HCEC 1CT (cell line): Measurements from ENCODE around the gene CLDN10.

Experiments
- DNase-seq: peaks from one replicate; pipeline ENCODE4 v3.0.0-alpha.2; 2017

The CLDN10 gene

DNA sequence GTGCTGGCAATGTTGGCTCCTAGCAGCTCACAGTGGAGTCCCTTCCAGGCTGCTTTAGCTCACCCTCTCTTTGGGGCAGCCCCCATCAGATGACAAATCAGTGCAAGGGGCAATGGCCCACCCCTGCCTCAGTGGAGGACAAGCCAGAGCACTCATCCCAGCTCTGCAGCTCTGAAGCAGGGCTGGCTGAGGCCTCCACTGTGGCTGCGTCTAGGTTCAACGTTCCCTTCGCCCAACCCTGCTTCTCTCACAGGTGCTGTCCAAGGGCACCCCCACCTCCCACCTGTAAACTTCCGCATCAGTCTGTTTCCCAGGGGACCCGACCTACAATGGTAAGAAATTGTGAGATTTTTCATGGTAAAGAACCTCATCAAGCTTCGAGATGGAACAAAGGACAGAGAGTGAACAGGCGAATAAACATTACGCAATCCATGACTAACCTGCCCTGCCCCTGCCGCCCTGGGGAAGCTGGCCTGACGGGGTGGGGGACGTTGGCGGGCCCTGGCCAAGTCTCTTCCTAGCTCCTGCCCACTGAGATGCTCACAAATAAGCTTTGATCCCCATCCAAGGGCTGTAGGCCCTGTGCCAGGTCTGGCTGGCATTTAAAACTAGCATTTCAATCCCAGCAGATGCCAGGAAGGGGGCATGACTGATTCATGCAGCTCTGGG lies 51.5 kb downstream of the CLDN10 start:
- peak; percentile 16 for DNase-seq

DNA sequence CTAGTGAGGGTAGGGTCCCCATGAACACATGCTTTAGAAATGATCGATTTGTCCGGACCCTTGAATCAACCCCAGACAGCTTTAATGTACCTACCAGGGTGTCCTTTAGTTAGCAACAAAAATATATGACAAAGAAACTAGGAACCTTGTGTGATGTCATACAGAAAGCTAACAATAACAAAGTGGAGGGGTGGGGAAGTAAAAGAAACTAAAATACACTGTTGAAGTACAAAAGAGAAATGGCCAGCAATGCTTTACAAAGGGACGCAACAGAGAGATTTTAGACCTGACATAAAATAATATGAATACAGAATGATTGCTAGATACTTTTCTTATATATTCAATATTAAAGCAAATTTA lies 52.0 kb downstream of the CLDN10 start:
- DNase-seq, result no peak

DNA sequence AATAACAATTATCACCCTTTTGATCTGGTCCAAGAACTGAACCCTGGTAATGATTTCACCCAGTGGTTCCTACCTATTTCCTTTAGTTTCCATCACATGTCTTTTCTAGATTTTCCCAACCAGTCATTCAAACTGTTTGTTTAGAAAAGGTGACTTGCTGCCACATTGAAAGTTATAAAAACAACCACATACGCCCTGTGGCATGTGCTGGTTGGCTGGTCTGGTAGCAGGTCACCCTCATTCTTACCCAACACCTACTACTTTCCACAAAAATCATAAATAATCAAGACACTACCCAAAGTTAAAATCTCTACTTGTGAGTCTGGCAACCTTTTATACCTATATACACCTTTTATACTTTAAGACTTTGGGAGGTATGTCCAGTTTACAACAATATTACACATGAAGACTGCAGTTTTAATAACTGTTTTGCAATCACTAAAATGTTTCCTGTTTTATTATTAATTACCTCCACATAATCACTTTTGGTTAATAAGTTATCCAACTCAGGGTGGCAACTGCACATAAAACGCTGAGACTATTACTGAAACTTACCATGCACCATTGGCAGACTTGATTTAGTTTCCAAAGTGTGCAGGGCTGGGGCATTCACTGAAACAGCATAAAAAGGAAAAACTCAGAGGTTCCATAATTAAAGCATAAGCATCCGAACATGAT lies 53.1 kb downstream of the CLDN10 start:
- DNase-seq, result no peak

DNA sequence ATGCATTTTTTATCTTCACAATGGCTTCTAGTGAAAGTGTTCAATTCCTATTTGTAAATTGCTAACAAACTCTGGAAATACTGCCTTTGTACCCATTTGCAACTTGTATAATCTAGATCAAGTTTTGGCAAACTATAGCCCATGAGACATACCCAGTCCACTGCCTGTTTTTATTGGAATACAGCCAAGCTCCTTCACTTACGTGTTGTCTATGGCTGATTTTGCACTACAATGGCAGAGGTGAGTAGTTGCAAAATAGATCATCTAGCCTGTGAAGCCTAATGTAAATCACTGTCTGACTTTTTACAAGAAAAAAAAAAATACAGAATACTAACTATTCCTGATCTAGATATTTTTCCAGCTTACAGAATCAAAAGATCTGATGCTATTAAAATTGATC lies 54.8 kb downstream of the CLDN10 start:
- peak; percentile 52 for DNase-seq

DNA sequence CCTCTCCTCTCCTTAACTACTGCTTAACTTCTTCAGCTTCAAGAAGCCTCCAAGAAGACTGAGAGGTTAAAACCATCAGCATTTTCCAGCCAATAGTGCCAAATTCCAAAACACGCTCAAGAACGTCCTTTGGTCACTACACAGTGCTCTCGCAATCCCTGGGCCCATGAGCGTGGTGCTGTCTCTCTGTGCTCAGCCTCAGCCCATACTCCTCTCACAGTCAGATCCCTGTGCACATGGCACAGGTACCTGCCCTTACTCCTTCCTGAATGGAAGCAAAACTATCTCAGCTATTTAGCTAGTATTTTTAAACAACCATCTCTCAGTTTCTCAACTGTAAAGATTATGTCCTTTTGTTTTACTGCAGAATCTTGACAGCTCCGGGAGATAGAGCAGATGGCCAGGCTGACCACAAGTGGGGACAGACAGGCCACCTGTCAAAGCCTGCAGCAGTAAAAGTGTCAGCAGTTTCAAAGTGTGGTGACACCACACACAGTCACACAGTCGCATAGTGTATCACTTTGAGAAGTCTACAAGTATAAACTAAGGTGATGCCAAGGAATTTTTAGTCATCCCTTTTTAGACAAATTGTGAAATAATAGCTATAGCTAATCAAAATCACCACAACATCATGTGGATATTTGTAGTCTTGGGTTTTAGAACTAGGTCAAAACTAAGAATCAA lies 56.3 kb downstream of the CLDN10 start:
- DNase-seq, result peak; percentile 5

DNA sequence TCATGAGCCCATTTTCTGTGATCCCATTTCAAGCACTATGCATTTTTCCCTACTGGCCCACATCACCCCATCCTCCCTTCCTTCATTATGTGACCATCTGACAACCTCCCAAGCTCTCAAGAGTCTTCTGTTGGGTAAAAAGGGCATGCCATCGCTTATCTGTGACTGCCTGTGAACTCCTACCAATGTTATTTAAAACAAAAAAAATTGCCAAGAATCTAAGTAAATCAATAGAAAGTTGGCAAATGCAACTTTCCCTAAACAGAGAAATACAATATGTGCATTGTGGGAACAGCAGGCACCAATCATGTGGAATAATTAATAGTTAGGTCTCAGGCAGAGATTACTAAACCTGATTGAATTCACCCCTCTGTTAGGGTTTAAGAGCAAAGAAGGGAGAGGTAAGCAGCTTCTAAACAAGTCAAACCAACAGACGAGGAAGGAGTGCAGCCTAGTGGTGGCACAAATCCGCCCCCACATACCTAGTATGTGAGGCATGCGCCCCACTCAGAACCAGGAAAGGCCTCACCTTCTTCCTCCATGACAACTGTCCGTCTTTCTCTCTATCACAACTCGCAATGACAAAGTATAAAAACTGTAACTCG lies 62.2 kb downstream of the CLDN10 start:
- no peak for DNase-seq

DNA sequence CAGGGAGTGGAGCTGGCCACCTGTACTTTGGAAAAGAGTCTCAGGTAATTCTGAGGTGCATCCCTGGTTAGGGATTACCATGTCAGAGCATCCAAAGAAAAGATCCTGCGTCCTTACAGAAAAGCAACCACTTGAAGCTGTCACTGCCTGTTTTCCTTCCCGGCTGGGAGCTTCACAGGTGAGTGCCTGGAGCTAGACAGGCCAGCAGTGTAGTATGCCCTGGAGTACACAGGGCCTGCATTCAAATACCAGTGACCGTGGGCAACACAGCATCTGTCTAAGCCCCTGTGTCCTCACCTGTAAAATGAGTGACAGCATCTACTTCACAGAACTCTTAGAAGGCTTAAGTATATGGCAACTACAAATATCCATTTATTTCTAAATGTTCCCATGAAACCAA lies 63.0 kb downstream of the CLDN10 start:
- no peak for DNase-seq

DNA sequence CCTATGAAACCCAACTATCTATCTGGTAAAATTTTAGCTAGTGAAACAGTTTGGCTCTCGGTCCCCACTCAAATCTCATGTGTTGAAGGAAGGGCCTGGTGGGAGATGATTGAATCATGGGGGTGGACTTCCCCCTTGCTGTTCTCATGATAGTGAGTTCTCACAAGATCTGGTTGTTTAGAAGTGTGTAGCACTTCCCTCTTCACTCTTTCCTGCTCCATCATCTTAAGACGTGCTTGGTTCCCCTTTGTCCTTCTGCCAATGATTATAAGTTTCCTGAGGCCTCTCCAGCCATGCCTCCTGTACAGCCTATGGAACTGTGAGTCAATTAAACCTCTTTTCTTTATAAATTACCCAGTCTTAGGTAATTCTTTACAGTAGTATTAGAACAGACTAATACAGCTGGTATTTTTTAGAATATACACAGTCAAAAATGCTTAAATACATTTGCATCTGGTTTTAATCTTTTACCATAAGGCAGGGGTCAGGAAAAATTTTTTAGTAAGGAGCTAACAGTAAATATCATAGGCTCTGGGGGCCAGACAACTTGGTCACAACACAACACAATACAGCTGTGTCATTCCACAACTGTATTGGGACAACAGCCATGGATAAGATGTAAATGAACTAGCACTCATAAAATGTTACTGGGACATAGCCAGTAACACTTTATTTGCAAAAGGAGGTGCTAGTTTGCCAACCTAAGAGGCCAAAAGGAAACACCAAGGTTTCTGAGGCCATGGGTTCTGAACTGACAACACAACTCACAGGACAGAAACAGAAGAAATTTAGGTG lies 67.7 kb downstream of the CLDN10 start:
- no peak for DNase-seq

DNA sequence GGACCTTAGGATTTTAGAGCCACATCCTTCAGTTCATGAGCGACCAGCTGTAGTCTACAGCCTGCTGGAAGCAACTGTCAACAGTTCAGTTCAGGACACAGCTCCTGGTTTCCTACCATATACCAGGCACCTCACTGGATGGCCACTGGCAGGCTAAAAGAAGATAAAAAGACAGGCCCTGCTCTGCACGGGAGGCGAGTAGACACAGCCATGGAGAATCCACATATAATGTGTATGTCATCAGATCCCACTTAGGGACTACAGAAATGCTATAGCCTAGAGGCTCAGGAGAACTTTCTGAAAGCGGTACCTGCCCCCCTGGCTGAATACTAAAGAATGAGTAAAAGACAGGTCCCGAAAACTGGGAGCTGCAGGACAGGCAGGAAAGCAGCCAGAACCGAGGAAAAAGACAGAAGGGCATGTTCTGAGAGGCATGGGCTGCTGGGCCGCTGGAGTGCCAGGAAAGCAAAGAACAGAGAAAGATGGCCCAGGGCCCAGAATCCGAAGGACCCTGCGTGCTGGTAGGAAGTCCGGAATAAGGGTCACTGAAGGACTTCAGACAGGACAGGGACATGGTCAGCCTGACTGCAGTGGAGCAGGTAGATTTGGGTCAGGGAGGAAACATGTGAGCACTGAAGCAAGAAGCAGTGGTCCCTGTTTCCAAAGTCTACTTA lies 68.4 kb downstream of the CLDN10 start:
- no peak for DNase-seq

DNA sequence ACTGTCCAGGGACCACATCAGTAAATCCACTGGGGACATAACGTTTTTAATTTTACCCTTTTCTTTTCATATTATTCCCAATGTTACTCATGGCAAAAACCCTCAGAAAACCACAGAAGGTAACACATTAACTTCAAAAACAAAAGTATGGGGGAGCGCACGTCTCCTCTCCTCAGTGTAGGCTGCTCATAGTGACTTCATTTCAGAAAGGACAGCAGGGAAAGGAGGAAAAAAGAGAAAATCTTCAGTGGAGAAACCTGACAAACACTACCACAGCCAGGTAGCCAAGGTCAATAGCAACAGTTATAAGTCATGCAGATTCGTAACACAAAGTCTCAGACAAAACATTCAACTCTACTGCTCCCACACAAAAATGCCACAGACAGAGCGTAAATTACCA lies 70.6 kb downstream of the CLDN10 start:
- no peak for DNase-seq

DNA sequence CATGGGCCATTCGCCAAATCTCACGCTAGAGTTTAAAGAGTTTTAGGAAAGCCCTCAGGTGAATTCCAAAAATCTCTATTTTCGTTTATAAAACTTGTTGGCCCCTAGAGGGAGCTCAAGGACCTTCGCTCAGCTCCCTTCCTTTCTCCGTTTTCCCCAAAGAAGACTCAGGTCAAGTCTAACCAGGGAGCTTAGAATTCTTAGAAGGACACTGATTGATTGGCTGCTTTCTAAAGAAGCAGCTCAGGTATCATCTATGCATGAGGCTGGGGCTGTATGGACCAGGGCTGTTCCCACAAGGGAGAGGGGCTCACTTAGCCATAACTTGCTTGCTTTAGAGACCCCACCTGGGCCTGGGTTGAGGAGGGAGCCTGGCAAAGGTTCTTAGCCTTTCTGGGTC lies 71.5 kb downstream of the CLDN10 start:
- DNase-seq, result peak; percentile 57

DNA sequence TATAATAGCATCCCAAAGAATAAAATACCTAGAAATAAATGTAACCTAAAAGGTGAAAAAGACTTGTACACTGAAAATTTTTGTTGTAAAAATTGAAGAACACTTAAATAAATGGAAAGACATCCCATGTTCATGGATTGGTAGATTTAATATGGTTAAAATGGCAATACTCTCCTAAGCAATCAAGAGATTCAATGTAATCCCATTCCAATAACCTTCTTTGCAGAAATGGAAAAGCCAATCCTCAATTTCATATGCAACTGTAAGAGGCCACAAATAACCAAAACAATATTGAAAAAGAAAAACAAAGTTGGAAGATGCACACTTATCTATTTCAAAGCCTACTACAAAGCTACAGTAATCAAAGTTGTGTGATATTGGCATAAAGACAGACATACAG lies 74.2 kb downstream of the CLDN10 start:
- DNase-seq, result no peak

DNA sequence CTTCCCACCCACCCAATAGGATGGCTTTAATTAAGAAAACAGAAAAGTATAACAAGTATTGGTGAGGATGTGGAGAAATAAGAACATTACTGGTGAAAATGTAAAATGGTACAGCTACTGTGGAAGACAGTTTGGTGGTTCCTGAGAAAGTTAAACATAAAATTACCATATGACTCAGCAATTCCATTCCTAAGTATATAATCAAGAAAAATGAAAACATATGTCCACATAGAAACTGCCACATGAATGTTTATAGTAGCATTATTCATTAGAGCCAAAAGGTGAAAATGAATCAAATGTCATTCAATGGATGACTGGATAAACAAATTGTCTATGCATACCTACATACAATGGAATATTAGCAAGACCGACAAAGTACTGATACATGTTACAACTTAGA lies 75.1 kb downstream of the CLDN10 start:
- peak; percentile 82 for DNase-seq

DNA sequence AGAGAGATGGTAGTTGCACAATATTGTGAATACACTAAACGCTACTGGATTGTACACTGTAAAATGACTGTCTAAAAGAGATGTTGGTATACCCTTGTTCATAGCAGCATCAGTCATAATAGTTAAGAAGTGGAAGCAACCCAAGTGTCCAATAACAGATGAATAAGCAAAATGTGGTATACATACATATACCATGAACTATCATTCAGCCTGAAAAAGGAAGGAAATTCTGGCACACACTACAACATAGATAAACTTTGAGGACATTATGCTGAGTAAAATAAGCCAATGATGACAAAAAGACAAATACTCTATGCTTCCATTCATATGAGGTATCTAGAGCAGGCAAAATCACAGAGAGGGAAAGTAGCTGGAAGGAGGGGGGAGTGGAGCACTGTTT lies 76.0 kb downstream of the CLDN10 start:
- no peak for DNase-seq

DNA sequence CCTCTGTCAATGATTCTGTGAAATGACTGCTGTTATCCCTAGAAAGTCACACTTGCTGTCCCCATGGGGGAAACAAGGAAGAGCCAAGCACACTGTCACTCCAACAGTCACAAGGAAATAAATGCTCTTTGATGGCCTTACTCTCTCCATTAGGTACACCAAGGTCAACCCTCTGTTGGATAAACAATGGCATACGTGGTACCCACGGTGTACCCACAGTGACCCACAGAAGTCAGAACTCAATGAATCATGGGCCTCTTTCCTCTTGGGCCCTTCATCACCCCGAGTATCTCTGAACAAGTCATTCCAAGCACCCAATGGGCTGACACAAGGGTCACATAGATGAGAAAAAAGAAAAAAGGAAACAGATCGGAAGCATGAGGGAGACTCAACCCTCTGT lies 76.6 kb downstream of the CLDN10 start:
- no peak for DNase-seq
